ENCODE measurements around the gene C18orf63. TPM values are rescaled to one million over a fixed set of nuclear protein-coding genes. Genes with fewer than 3 reads are reported as not detected.

The C18orf63 gene
- total RNA-seq, 1 donor from 2014 or later = not detected

DNA sequence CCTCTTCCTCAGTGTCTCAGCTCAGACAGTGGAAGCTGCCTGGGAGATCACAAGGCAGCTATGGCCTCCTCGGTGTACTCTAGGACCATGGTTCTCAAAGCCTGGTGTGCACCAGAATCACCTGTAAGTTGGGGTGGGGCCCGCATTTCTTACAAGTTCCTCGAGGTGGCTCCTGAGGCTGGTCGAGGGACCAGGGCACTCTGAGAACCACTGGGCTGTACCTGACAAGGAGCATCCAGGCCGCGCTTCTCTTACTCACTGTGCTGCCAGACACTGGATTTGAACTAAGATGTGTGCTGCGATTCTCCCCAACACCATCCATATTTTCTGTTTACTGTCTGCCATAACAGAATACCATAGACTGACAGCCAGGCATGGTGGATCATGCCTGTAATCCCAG lies 81.9 kb downstream of the C18orf63 start:
- no peaks in the 10 kb centered on the region for H3K9me3 Mint-ChIP-seq
- H3K27ac Mint-ChIP-seq = no peak overlapping the region
- POLR2A ChIA-PET = no interaction called here
- intact Hi-C loops (cut with micrococcal nuclease) = no loop called here
- no peaks in the 10 kb centered on the region for H3K36me3 Mint-ChIP-seq (ENCODE audit: low read depth)
- CTCF ChIA-PET = no interaction called here
- H3K4me1 Mint-ChIP-seq = no peaks in the 10 kb centered on the region
- DNase-seq = no peak
- no peak overlapping the region for H3K4me3 Mint-ChIP-seq
- no peak for TF ChIP-seq CTCF (IDR thresholded peaks at IDR 0.05)
- H3K27me3 Mint-ChIP-seq = peaks cover 39% of the 10 kb centered on the region
- no peak for ATAC-seq (ENCODE audit: low read depth)

DNA sequence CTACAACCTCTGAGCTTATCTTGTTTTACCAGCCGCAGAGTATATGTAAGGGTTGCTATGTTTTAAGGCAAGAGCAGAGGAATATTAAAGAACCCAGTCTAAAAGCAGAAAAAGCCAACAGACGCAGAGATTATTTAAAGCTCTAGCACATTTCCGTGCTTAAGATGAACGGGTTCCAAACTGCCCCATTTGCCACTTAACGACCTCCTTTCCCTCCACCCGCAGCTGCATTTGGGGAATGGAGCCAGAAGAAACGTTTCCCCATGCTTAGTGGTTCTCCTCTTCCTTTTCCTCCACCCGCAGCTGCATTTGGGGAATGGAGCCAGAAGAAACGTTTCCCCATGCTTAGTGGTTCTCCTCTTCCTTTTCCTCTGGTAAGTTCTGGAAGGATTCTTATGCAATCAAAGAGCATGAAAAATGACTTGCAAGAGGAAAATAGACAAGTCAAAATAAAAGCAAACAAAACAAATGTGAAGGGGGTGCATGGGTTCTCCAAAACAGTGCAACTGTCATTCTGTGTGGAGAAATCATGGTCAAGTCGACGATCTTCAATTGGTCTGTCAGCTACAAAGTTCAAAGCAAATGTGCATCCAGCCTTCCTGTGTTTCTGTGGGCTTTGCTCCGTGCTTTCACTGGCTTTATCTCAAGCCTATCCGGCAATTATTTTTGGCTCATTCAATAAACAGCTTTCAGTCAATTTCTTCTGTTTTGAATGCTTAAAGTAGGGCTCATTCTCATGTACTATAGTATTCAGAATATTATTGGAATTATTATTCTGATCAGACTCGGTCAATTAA lies 83.7 kb downstream of the C18orf63 start:
- Mint-ChIP-seq H3K27me3 (peaks cover 34% of the 10 kb centered on the region), H3K4me1 (no peaks in the 10 kb centered on the region), H3K27ac (no peak overlapping the region), H3K9me3 (no peaks in the 10 kb centered on the region), H3K36me3 (ENCODE audit: low read depth) (no peaks in the 10 kb centered on the region), H3K4me3 (no peak overlapping the region)
- no peak for TF ChIP-seq CTCF (IDR thresholded peaks at IDR 0.05)
- ATAC-seq (ENCODE audit: low read depth) = no peak
- intact Hi-C loops (cut with micrococcal nuclease) = no loop called here
- DNase-seq = no peak
- CTCF ChIA-PET = interaction anchor here (1.6 kb wide), 1 partner anchor 153 kb away, joined by 3 read pairs; no protein-coding TSS in a partner anchor
- POLR2A ChIA-PET = interaction anchor here (0.6 kb wide), 1 partner anchor 198 kb away, joined by 5 read pairs; the partner anchor contains the start of gene ZNF407

GRCh38 chr18:74400813-74401212 lies 85.2 kb downstream of the C18orf63 start:
- H3K36me3 Mint-ChIP-seq (ENCODE audit: low read depth) = no peaks in the 10 kb centered on the region
- no peaks in the 10 kb centered on the region for H3K9me3 Mint-ChIP-seq
- H3K4me1 Mint-ChIP-seq = no peaks in the 10 kb centered on the region
- H3K27ac Mint-ChIP-seq = no peak overlapping the region
- no peak for ATAC-seq (ENCODE audit: low read depth)
- ChIA-PET POLR2A (no interaction called here), CTCF (no interaction called here)
- no peak for TF ChIP-seq CTCF (IDR thresholded peaks at IDR 0.05)
- DNase-seq = no peak
- intact Hi-C loops (cut with micrococcal nuclease) = no loop called here
- peaks cover 26% of the 10 kb centered on the region for H3K27me3 Mint-ChIP-seq
- H3K4me3 Mint-ChIP-seq = no peak overlapping the region

DNA sequence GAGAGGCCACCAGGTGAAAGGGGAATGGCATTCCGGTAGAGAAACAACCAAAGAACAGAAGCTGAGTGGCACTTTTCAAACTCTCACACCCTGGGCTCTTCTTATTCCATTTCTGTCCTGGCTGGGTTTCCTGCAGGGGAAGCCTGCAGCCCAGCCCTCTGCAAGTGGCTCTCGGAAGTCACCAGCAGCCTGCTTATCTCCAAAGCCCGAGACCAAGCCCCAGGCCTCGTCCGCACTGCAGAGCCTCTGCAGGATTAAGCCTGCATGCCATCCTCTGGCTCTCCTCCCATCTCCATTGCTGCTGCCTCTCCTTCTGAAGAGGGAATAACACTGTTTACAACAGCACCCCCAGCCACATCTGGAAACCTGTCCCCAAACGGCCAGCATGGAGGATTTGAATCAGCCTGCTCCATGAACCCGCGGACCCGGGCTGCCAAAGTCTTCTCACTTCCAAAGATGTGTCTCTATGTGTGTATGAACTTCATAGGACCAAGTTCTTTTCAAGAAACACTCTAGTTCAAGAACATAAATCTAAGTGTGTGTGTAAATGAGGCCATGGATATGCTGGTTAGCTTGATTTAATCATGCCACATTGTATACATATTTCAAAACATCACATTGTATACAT lies 87.3 kb downstream of the C18orf63 start:
- Mint-ChIP-seq H3K9me3 (no peaks in the 10 kb centered on the region), H3K27ac (no peak overlapping the region), H3K27me3 (peaks cover 18% of the 10 kb centered on the region), H3K4me1 (peaks cover 7% of the 10 kb centered on the region), H3K4me3 (no peak overlapping the region), H3K36me3 (ENCODE audit: low read depth) (no peaks in the 10 kb centered on the region)
- TF ChIP-seq CTCF (IDR thresholded peaks at IDR 0.05) = no peak
- ATAC-seq (ENCODE audit: low read depth) (no peak), DNase-seq (no peak)
- intact Hi-C loops (cut with micrococcal nuclease) = no loop called here
- ChIA-PET CTCF (no interaction called here), POLR2A (no interaction called here)

GRCh38 chr18:74407888-74408287 lies 92.2 kb downstream of the C18orf63 start:
- Mint-ChIP-seq H3K27me3 (peaks cover 6% of the 10 kb centered on the region), H3K9me3 (no peaks in the 10 kb centered on the region), H3K4me1 (peaks cover 33% of the 10 kb centered on the region), H3K27ac (peak overlapping the region; percentile 88), H3K36me3 (ENCODE audit: low read depth) (no peaks in the 10 kb centered on the region), H3K4me3 (peak overlapping the region; percentile 67)
- ATAC-seq (ENCODE audit: low read depth) (no peak), DNase-seq (no peak)
- CTCF ChIA-PET = interaction anchor here (0.6 kb wide), 2 partner anchors 42 to 903 kb away, joined by 3 to 5 read pairs; no protein-coding TSS in a partner anchor
- no peak for TF ChIP-seq CTCF (IDR thresholded peaks at IDR 0.05)
- intact Hi-C loops (cut with micrococcal nuclease) = loop anchor here (5.0 kb wide), 1 partner anchor 84 kb away; no protein-coding TSS in a partner anchor
- POLR2A ChIA-PET = no interaction called here

Measured in activated B cell treated with CpG ODN at 0.5 μM for 24 hours (primary cell).